HK-2 (cell line): Measurements from ENCODE around the gene MCF2L.
"Not testable (repeated sequence)": the region's sequence is repeated elsewhere in the genome, so short reads cannot be mapped to it uniquely, and the experiment has no call there.

Source experiments
- DNase-seq: peaks from one replicate; pipeline ENCODE4 v3.0.0-alpha.2; 2018; ENCODE audit not compliant: unreplicated experiment

The MCF2L gene

DNA sequence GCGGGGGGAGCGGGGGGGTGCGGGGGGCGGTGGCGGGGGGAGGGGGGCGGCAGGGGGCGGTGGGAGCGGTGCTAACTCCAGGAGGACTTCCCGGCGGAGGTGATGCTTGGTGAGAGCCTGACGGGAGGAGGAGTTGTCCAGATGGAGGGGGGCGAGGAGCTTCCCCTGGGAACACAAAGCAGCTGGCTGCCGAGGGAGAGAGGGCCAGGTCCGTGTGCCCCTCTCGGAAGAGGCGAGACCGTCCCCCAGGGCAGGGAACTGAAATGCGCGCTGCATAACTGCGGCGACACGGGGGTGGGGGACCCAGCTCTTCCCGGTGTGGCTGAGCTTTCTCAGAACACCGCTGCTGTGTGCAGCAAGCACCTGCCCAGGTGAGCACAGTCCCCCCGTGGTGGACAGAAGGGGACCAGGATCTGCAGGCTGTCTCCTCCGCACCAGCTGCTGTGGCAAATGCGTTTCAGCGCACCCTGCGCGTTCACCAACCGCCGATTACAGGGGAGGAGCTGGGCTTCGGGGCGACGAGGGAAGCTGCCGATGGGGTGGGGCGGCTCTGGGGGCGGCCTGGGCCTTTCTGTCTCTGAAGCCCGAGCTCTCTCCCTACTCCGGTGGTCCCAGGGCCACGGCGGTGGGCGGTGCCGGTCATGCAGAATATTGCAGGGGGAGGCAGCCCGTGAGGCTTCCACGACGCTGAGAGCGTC is 81.9 kb downstream of the MCF2L start:
- DNase-seq = no peak

DNA sequence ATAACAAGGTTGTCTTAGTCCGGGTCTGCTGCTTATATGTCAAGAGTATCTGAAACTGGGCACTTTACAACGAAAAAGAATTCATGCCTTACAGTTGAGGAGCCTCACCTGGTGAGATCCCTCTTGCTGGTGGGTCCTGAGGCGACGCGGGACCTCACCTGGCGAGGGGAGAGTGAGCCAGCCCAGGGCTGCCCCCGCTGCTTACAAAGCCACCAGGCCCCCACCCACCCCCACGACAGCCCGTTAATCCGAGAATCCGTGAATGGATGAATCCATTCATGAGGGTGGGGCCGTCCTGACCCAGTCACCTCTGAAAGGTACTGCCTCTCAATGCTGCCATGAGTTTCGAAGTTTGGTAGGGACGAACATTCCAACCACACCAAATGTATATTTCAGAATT is 82.6 kb downstream of the MCF2L start:
- no peak for DNase-seq

DNA sequence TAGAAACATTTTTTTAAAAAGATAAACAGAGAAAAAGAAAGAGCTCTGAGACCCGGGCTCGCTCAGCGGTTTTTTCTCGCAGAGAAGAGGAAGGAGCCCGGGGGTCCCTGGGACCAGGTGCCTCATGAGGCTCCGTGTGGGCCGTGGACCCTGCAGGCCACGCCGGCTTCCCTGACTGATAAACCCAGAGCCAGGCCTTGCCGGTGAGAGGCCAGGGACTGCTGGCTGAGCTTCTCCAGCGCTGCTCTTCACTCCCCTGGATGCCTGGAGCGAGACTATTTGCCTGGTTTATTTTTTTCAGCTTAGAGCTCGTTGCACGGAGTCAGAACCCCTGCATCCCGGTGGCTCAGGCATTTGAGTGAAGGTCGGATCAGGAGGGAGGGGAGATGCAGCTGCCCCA is 83.2 kb downstream of the MCF2L start:
- DNase-seq = no peak

DNA sequence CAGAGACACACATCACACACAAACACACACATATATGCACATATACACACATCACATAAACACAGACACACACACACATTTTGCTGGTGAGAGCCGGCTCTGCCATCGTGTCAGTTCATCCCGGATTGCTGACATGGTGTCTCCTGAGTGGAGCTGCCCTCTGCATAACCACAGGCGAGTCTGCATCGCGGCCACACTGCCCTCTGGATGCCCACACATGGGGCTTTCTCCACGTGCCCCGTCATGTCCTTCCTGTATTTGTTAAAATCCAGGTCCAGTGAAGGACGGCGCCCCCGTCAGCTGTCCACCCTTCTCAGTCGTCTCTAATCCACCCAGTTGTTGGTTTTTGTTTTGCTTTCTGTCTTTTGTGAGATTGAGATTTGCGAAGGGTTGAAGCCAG is 84.0 kb downstream of the MCF2L start:
- no peak for DNase-seq

DNA sequence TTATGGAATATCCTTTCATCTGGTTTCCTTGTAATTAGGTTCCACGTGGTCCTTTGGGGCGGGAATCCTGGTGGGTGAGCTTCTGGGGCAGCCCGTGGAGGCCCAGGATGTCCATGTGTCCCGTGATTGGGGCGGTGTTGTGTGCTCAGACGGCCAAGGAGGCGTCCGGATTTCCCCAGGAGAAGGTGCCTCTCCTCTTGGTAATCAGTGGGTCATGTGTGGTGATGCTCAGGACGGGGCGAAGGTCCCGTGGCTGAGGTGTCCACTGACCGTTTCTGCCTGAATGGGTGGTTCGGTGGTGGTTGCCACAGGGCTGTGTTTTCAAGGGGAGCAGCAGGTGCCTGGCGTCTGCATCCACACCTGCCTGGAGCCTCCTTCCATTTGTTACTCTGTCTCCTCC is 84.4 kb downstream of the MCF2L start:
- no peak for DNase-seq

DNA sequence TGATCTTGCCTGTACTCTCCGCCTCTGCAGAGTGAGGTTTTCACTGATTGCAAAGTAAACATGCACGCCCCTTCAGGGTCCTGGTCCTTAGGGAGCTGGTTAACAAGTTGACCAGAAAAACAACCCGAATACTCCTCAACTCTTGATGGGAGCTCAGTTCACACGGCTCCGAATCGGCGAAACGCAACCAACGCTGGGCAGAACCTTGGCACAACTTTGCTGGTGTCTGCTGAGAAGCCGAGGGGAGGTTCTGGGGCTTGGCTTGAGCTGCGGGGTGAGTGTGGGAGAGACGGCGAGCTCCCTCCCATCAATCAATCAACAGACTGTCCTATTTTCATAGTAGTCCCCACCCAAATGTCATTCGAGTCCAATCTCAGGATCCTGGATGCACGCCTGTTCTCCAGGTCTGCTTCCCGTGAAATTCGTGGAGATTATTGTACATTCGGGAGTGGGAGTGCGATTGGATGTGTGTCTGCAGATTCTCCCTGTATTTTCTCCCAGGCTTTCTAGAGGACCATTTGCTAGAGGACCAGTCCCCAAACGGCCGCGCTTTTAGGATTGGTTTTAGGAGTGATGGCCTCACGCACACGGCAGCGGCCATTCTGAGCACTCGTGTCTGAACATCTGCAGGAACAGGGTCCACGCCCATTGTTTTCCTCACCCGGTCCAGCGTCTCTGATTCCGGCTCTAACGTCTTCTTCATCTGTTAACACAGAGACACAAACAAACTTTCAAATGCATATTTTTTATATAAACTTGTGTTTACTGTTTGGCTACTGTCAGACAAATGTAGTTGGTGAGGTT is 85.0 kb downstream of the MCF2L start:
- no peak for DNase-seq

DNA sequence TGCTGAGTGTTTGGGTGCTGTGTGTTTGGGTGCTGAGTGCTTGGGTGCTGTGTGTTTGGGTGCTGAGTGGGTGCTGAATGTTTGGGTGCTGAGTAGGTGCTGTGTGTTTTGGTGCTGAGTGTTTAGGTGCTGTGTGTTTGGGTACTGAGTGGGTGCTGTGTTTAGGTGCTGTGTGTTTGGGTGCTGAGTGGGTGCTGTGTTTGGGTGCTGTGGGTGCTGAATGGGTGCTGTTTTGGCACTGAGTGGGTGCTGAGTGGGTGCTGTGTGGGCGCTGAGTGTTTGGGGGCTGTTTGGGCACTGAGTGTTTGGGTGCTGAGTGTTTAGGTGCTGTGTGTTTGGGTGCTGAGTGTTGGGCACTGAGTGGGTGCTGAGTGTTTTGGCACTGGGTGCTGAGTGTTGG is 88.1 kb downstream of the MCF2L start:
- no peak for DNase-seq

DNA sequence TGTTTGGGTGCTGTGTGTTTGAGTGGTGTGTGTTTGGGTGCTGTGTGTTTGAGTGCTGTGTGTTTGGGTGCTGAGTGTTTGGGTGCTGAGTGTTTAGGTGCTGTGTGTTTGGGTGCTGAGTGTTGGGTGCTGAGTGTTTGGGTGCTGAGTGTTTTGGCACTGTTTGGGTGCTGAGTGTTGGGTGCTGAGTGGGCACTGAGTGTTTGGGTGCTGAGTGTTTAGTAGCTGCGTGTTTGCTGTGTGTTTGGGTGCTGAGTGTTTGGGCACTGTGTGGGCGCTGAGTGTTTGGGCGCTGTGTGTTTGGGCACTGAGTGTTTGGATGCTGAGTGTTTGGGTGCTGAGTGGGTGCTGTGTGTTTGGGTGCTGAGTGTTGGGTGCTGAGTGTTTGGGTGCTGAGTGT is 88.5 kb downstream of the MCF2L start:
- not testable (repeated sequence) for DNase-seq

DNA sequence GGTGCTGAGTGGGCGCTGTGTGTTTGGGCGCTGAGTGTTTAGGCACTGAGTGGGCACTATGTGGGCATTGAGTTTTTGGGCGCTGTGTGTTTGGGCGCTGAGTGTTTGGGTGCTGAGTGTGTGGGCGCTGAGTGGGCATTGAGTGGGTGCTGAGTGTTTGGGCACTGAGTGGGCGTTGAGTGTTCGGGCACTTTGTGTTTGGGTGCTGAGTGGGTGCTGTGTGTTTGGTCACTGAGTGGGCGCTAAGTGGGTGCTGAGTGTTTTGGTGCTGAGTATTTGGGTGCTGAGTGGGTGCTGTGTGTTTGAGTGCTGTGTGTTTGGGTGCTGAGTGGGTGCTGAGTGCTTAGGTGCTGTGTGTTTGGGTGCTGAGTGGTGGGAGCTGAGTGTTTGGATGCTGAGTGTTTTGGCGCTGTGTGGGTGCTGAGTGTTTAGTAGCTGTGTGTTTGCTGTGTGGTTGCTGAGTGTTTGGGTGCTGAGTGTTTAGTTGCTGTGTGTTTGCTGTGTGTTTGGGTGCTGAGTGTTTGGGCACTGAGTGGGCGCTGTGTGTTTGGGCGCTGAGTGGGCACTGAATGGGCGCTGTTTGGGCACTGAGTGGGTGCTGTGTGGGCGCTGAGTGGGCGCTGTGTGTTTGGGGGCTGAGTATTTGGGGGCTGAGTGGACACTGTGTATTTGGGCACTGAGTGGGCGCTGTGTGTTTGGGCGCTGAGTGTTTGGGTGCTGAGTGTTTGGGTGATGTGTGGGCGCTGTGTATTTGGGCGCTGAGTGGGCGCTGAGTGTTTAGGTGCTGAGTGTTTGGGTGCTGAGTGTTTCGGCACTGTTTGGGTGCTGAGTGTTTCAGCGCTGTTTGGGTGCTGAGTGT is 89.3 kb downstream of the MCF2L start:
- DNase-seq = no peak

DNA sequence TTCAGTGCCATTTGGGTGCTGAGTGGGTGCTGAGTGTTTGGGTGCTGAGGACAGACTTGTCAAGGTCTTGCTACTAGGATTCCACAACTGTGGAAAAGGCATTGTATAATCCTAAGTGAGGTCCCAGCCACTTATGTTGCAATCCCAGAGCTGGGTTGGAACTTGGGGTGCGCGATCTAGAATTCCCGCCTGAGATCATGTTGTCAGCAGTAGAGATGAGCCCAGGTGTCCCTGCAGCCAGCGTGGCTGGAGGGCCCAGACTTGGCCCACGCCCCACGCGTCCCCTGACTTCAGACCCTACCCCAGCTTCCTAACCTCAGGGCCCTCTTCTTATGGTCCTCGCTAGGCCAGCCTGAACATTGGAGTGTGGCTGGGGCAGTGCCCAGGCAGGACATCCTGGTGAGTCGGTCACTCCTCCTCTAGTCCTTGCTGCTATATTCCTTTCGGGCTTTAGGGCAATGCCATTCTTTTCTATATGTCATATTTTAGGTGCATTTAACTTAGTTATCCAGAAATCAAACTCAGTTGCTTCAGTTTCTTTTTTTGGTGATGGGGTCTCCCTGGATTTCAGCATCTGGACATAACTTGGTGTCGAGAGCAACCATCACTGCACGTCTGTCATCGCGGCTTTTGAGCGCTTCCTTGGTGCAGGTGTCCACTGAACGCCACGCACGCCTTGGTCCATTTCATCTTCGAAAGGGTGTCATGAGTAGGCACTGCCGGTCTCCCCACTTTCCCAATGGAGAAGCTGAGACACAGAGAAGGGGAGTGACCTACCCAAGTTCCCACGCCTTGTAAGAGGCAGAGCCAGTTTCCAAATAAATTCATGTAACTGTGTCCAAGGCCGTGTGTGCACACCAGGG is 90.2 kb downstream of the MCF2L start:
- DNase-seq = no peak

DNA sequence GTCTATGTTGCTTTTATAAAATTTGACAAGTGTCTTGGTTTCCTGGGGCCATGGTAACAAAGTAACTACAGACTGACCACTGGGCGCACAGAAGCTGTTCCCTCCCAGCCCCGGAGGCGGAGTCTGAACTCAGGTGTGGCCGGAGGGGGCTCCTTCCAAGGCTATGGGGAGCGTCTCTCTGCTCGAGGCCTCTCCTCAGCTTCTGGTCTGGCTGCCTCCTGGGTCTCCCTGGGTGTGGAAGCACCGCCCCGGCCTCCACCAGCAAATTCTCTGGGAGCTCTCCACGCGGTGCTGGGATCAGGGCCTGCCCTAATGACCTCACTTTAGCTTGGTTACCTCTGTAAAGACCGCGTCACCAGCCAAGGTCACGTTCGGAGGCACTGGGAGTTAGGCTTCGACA is 90.9 kb downstream of the MCF2L start:
- no peak for DNase-seq

DNA sequence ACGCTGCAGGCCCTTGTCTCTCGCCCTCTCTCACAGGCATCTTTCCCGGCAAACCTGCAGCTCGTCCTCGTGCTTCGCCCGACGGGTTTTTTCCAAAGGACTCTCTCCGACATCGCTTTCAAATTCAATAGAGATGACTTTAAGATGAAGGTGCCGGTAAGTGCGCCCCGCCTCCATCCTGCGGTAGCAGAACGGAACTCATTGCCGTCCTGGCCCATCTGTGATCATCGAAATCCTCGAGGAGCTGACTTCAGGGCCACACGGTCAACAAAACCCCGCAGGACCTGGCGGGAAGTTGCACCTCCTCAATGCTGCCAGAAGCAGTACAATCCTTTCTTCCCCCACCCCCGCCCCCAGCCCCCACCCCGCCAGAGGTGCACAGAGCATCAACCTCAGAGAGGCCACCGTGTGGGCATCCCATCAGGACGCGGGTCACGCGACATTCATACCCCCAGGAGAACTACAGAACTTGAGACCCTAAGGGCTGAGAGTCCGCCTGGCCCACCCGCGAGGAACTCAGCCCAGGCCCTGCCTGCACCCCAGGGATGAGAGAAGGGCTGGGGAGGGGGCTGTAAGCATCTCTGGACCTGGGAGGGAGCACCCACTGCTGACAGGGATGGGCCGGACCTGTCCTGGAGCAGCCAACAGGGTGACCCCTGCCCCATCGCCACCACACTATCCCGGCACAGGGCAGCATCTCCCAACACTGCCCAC is 91.7 kb downstream of the MCF2L start:
- DNase-seq = no peak

DNA sequence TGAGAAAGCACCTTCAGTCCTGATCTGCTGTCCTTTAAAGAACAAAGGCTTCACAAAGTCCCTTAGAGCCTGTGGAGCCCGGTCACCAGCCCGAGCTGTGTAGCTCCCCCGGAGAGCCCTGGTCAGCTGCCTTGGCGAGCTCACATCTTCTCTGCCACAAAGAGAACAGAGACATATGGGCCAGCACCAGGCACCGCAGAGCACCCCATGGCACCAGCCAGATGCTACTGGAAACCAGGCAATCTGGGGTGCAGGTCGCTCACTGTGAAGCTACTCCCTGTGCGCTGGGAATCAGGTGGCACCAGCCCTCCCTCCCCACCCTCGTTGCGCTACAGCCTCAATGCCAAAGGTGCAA is 92.2 kb downstream of the MCF2L start:
- DNase-seq = no peak

DNA sequence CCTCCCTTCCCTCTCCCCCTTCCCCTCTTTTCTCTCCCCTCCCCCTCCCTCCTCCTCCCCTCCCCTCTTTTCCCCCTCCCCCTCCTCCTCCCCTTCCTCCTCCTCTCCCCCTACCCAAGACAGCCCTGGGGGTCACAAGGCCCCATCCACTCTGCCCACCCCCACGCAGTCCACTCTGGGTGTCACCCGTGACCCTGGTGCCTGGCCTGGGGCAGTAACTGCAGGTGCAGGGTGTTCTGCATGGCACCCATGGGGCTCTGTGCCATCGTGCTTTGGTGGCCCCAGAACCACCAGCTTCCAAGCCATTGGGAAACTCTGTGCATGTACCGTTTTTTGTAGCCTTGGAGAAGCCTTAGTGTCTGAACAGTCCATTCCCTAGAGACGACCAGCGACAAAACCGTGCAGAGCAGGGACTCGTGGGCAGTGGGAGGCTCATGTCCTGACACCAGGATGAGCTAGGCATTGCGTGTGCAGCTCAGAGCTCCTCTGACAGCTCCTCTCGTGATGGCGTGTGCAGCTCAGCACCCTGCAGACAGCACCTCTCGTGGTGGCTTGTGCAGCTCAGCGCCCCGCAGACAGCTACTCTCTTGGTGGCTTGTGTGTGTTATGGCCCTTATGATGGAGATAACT is 92.9 kb downstream of the MCF2L start:
- DNase-seq = no peak

DNA sequence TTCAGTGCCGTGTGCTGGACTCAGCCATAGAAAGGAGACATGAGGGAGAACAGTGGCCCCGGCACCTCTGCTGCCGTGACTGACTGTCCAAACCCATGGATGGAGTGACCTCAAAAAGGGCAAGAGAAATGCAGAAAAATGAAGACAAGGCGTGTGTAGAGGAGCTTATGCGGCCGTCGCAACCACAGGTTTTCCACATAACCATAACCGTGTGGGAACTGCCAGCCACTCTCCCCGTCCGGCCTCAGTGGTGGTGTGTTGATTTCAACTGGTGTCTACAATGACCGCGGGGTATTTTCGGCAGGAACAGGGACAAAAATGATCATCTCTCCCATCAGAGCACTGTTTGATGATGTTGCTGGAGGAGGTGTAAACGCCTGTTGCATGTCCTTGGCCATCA is 93.7 kb downstream of the MCF2L start:
- DNase-seq = no peak

DNA sequence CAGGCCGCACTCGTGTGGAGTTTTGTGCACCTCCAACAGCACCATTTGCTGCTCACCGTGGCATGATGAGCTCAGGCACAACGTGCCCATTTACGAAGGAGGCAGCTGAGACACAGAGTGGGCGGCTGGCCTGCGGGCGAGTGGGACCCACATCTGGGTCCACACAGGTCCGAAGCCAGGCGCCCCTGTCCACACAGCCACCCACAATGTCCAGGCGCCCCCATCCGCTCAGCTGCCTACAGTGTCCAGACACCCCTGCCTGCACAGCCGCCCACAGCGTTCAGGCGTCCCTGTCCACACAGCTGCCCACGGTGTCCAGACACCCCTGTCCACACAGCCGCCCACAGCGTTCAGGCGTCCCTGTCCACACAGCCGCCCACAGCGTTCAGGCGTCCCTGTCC is 94.1 kb downstream of the MCF2L start:
- no peak for DNase-seq

DNA sequence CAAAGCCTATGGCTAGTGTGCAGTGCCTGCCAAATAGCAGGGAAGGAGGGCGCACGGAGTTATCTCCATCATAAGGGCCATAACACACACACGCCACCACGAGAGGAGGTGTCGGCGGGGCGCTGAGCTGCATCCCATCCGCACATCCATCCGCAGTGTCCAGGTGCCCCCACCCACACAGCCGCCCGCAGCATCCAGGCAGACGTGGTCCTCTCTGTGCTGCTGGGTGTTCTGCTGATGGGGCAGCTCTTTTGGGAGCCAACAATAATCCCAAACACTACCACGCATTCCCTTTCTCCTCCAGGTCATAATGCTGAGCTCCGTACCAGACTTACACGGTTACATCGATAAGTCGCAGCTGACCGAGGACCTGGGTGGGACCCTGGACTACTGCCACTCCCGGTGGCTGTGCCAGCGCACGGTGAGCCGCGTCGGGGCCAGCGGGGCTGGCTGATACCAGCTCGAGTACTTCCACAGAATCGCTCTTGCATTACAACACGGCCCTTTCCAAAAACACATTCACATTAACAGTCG is 95.1 kb downstream of the MCF2L start:
- DNase-seq = no peak

DNA sequence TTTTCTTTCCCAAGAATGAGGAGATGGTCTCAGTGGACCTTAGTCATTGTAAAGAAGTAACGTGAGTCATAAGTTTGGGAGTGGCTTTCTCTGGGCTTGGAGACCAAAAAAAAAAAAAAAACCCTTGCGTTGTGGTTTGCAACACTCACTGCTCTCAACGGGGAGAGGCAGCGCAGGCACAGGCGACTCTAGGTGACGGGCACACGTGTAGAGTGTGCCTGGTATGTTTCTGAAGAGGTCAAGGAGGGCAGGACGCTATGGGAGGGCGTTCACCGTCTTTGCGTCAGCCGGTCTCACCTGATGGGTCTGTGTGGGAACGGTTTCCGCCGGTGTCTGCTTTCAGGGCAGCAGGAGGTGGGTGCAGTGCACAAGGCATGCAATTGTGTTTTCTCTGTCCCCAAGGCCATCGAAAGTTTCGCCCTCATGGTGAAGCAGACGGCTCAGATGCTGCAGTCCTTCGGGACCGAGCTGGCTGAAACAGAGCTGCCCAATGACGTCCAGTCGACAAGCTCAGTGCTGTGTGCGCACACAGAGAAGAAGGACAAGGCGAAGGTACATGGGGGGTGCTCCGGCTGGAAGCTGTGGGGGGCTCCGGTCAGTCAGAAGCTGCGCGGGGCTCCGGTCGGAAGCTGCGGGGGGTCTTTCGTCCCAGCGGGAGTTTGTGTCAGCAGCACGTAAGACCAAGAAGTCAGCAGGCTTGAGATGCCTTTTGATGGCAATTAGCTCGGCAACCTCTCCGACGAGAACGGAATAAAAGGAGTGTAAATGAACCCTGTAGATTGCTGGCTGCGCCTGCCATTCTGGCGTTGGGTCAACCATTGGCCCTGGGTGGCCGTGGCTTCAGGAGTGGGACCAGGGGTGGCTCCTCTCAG is 95.8 kb downstream of the MCF2L start:
- peak; percentile 31 for DNase-seq

DNA sequence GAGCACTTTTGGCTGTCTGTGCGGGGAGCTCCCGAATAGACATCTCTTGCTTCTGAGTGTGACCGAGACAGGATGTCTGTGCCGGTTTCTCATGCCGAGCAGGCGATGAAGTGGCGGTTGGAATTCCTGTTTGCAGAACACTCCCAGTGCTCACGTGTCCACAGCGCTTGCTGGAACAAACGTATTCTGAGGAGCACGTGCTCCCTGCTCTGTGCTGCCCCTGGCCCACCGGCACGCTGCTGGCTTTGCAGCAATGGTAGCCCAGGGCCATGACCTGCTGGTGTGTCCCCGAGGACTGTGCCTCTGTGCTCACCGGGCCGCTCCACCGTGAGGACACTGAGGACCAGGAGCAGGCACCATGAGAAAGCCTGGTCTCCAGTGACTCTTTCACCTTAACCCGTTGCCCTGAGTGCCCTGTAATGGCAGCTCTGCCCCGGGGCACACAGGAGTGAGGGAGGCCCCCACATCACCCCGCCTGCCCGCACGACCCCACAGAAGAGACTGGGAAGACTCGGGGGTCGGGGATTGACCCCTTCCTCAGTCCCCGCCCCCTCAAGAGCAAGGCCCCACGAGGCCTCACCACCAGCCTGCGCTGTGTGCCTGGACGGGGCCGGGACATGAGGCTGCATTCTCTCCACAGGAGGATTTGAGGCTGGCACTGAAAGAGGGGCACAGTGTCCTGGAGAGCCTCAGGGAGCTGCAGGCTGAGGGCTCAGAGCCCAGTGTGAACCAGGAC is 96.6 kb downstream of the MCF2L start:
- DNase-seq = no peak
